Ovary (tissue), 3 donors: ENCODE results near the gene GOSR1.

ENCODE experiments used
- CTCF ChIP-seq, 3 donors: fragments of 450-650 bp in 2 of 3; fragments of 200-600 bp in 1 of 3; IDR thresholded peaks; one replicate each; pipeline versions ENCODE4 v1.5.1 to v1.8.0; 2016 to 2022; ENCODE audit warnings: antibody characterized with exemption in 3 of 3, mild to moderate bottlenecking in 1 of 3
- EP300 ChIP-seq: sonication (generic); formaldehyde crosslinking; IDR thresholded peaks from one replicate; pipeline ENCODE4 v1.6.1; 2017; ENCODE audit warnings: antibody characterized with exemption
- POLR2A ChIP-seq: fragments of 450-650 bp; IDR thresholded peaks from one replicate; pipeline ENCODE4 v1.6.1; 2017; ENCODE audit warnings: antibody characterized with exemption, mild to moderate bottlenecking, moderate library complexity
- donor health status: DM: no; HTN: no; CAD: no.

GRCh38 chr17:30520436-30520835 lies 43.2 kb downstream of the GOSR1 start:
- TF ChIP-seq POLR2A (no peak), CTCF (IDR thresholded peaks at IDR 0.05) (no peak), EP300 (no peak)
